NCI-H1092 treated with DMSO at 0.1 percent for 48 hours (cell line): ENCODE data around the gene GATB.

Source experiments
- DNase-seq: peaks from one replicate; lab custom pipeline; 2025; lab: John Stamatoyannopoulos, UW

The GATB gene

GRCh38 chr4:151673908-151674520 is 86.8 kb downstream of the GATB start:
- DNase-seq, result no peak

GRCh38 chr4:151672996-151673395 is 87.8 kb downstream of the GATB start:
- no peak for DNase-seq

GRCh38 chr4:151671541-151672059 is 89.2 kb downstream of the GATB start:
- no peak for DNase-seq

- DNase-seq, result no peak
These were observed 90.0 kb downstream of the GATB start for GRCh38 chr4:151670843-151671242.

- DNase-seq, result no peak
These were observed 90.8 kb downstream of the GATB start for GRCh38 chr4:151669990-151670389.

GRCh38 chr4:151668689-151669402 is 92.0 kb downstream of the GATB start:
- no peak for DNase-seq

GRCh38 chr4:151667666-151668065 is 93.1 kb downstream of the GATB start:
- DNase-seq, result no peak

GRCh38 chr4:151667048-151667447 is 93.8 kb downstream of the GATB start:
- no peak for DNase-seq

- no peak for DNase-seq
These were observed 94.3 kb downstream of the GATB start for GRCh38 chr4:151666501-151666900.

GRCh38 chr4:151665785-151666127 is 95.1 kb downstream of the GATB start:
- DNase-seq, result no peak

GRCh38 chr4:151665022-151665784 is 95.6 kb downstream of the GATB start:
- no peak for DNase-seq

- DNase-seq, result no peak
These were observed 96.5 kb downstream of the GATB start for GRCh38 chr4:151664289-151664688.

- no peak for DNase-seq
These were observed 97.7 kb downstream of the GATB start for GRCh38 chr4:151663109-151663508.

GRCh38 chr4:151661873-151662272 is 98.9 kb downstream of the GATB start:
- no peak for DNase-seq

GRCh38 chr4:151660676-151661075 is 100.1 kb downstream of the GATB start:
- no peak for DNase-seq

GRCh38 chr4:151659601-151660364 is 101.0 kb downstream of the GATB start:
- no peak for DNase-seq

- no peak for DNase-seq
These were observed 101.7 kb downstream of the GATB start for GRCh38 chr4:151658959-151659600.

GRCh38 chr4:151657896-151658295 is 102.9 kb downstream of the GATB start:
- DNase-seq, result no peak

- no peak for DNase-seq
These were observed 104.7 kb downstream of the GATB start for GRCh38 chr4:151656058-151656457.

GRCh38 chr4:151653548-151653918 is 107.3 kb downstream of the GATB start:
- no peak for DNase-seq

GRCh38 chr4:151652841-151653547 is 107.8 kb downstream of the GATB start:
- no peak for DNase-seq
